ENCODE results near the gene NGB. TPM values are rescaled to one million over a fixed set of nuclear protein-coding genes. Genes with fewer than 3 reads are reported as not detected.

Gene NGB
- total RNA-seq, 1 donor from 2014 or later, result not detected

GRCh38 chr14:77311217-77311616 is 40.2 kb upstream of the NGB start:
- Mint-ChIP-seq H3K36me3 (ENCODE audit: low read depth) (no peaks in the 10 kb centered on the region), H3K4me3 (ENCODE audit: unreplicated experiment) (no peak overlapping the region), H3K27ac (ENCODE audit: unreplicated experiment) (no peak overlapping the region), H3K27me3 (ENCODE audit: low read depth) (no peaks in the 10 kb centered on the region), H3K9me3 (ENCODE audit: low read depth) (no peaks in the 10 kb centered on the region), H3K4me1 (ENCODE audit: low read depth) (peaks cover 60% of the 10 kb centered on the region)
- TF ChIP-seq CTCF (IDR thresholded peaks at IDR 0.05), result no peak
- no peak for DNase-seq (ENCODE audit: low spot score)

- H3K4me3 Mint-ChIP-seq (ENCODE audit: unreplicated experiment), result no peak overlapping the region
- H3K9me3 Mint-ChIP-seq (ENCODE audit: low read depth), result no peaks in the 10 kb centered on the region
- DNase-seq (ENCODE audit: low spot score), result no peak
- H3K27me3 Mint-ChIP-seq (ENCODE audit: low read depth), result no peaks in the 10 kb centered on the region
- no peak overlapping the region for H3K27ac Mint-ChIP-seq (ENCODE audit: unreplicated experiment)
- H3K4me1 Mint-ChIP-seq (ENCODE audit: low read depth), result peaks cover 61% of the 10 kb centered on the region
- TF ChIP-seq CTCF (IDR thresholded peaks at IDR 0.05), result no peak
- H3K36me3 Mint-ChIP-seq (ENCODE audit: low read depth), result no peaks in the 10 kb centered on the region
Measured at GRCh38 chr14:77310026-77310425, 39.0 kb upstream of the NGB start.

GRCh38 chr14:77309131-77309530 is 38.1 kb upstream of the NGB start:
- TF ChIP-seq CTCF (IDR thresholded peaks at IDR 0.05), result no peak
- no peaks in the 10 kb centered on the region for H3K27me3 Mint-ChIP-seq (ENCODE audit: low read depth)
- H3K36me3 Mint-ChIP-seq (ENCODE audit: low read depth), result no peaks in the 10 kb centered on the region
- no peaks in the 10 kb centered on the region for H3K9me3 Mint-ChIP-seq (ENCODE audit: low read depth)
- peaks cover 63% of the 10 kb centered on the region for H3K4me1 Mint-ChIP-seq (ENCODE audit: low read depth)
- no peak overlapping the region for H3K4me3 Mint-ChIP-seq (ENCODE audit: unreplicated experiment)
- no peak for DNase-seq (ENCODE audit: low spot score)
- no peak overlapping the region for H3K27ac Mint-ChIP-seq (ENCODE audit: unreplicated experiment)

- no peaks in the 10 kb centered on the region for H3K9me3 Mint-ChIP-seq (ENCODE audit: low read depth)
- TF ChIP-seq CTCF (IDR thresholded peaks at IDR 0.05), result no peak
- H3K27me3 Mint-ChIP-seq (ENCODE audit: low read depth), result no peaks in the 10 kb centered on the region
- H3K4me1 Mint-ChIP-seq (ENCODE audit: low read depth), result peaks cover 67% of the 10 kb centered on the region
- H3K36me3 Mint-ChIP-seq (ENCODE audit: low read depth), result peaks cover 2% of the 10 kb centered on the region
- no peak for DNase-seq (ENCODE audit: low spot score)
- H3K27ac Mint-ChIP-seq (ENCODE audit: unreplicated experiment), result peak overlapping the region; percentile 94
- H3K4me3 Mint-ChIP-seq (ENCODE audit: unreplicated experiment), result peak overlapping the region; percentile 52
Measured at GRCh38 chr14:77306851-77307496, 36.0 kb upstream of the NGB start.

- Mint-ChIP-seq H3K9me3 (ENCODE audit: low read depth) (no peaks in the 10 kb centered on the region), H3K36me3 (ENCODE audit: low read depth) (peaks cover 2% of the 10 kb centered on the region), H3K4me1 (ENCODE audit: low read depth) (peaks cover 69% of the 10 kb centered on the region), H3K27me3 (ENCODE audit: low read depth) (no peaks in the 10 kb centered on the region), H3K27ac (ENCODE audit: unreplicated experiment) (peak overlapping the region; percentile 94), H3K4me3 (ENCODE audit: unreplicated experiment) (peak overlapping the region; percentile 52)
- no peak for DNase-seq (ENCODE audit: low spot score)
- TF ChIP-seq CTCF (IDR thresholded peaks at IDR 0.05), result no peak
Measured at GRCh38 chr14:77306416-77306815, 35.4 kb upstream of the NGB start.
